OCI-LY7 (cell line): ENCODE measurements around the gene OXLD1.

Source experiments
- CTCF ChIP-seq: fragments of 200-600 bp; sonication (generic); conservative IDR thresholded peaks from 2 replicates; pipeline ENCODE4 v1.5.1; 2014; ENCODE audit warnings: mild to moderate bottlenecking, antibody characterized with exemption, low read length, moderate library complexity, mixed read lengths
- EZH2phosphoT487 ChIP-seq: fragments of 200-600 bp; sonication (generic); IDR thresholded peaks from 2 replicates; pipeline ENCODE4 v1.6.1; 2018; ENCODE audit warnings: low read depth, borderline replicate concordance, mild to moderate bottlenecking, mixed run types, antibody characterized with exemption, low read length, moderate library complexity, mixed read lengths

DNA sequence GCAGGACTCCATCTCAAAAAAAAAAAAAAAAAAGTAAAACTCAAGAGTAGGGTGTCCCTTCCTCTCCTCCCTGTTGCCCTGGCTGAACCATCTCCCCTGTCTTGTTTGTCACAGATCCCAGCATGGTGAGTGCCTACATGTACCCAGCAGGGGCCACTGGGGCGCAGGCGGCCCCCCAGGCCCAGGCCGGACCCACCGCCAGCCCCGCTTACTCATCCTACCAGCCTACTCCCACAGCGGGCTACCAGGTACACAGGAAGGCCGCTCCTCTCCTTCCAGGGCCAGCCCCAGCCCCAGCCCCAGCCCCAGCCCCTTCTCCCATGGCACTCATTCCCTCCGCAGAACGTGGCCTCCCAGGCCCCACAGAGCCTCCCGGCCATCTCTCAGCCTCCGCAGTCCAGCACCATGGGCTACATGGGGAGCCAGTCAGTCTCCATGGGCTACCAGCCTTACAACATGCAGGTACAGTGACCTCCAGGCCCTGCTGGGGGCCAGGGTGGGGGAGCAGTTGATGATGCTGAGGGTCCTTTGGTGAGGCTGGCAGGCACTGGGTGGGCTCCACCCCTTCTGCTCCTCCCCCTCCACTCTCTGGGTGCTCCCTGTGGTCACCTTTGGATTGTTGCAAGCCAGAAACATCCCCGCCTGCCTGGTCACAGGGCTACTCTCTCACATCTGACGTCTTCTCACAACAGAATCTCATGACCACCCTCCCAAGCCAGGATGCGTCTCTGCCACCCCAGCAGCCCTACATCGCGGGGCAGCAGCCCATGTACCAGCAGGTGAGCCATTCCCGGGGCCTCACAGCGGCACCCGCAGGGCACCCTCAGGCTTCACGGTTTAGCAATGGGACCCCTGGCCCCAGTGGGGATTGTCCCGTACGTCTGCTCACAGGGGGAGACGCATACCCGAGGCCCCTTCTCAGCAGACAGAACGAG, 34.2 kb upstream of the OXLD1 start:
- TF ChIP-seq CTCF (no peak), EZH2phosphoT487 (no peak)
